Activated T-cell treated with anti-CD3 and anti-CD28 coated beads, Interleukin-2, amount 50 U/mL, for 4 hours (primary cell): ENCODE measurements around the gene DPYD. TPM values are rescaled to one million over a fixed set of nuclear protein-coding genes. Genes with fewer than 3 reads are reported as not detected.

Experiments
- ATAC-seq, 2 donors: fragments of 200-7000 bp; cut with Tn5 transposase; one replicate each; pipeline ENCODE4 v1.10.0; 2021
- DNase-seq: peaks from one replicate; pipeline ENCODE4 v3.0.0-alpha.2; 2020
- H3K27me3 Mint-ChIP-seq: one replicate; pipeline ENCODE4 v1.8.0; 2021; ENCODE audit warnings: low read depth, mixed read lengths
- H3K36me3 Mint-ChIP-seq: one replicate; pipeline ENCODE4 v1.8.0; 2022; ENCODE audit warnings: mixed read lengths; ENCODE audit not compliant: insufficient read depth
- H3K4me1 Mint-ChIP-seq: one replicate; pipeline ENCODE4 v1.8.0; 2021; ENCODE audit warnings: low read depth, mixed read lengths
- H3K4me3 Mint-ChIP-seq: one replicate; pipeline ENCODE4 v1.8.0; 2021; ENCODE audit warnings: mild to moderate bottlenecking, moderate library complexity, mixed read lengths
- H3K9me3 Mint-ChIP-seq: one replicate; pipeline ENCODE4 v1.8.0; 2021; ENCODE audit warnings: mixed read lengths
- total RNA-seq, 3 donors: library from RNA; stranded (reverse); gene quantifications; one replicate each; pipeline ENCODE4 v1.2.1, GENCODE V29; 2021

The DPYD gene
- total RNA-seq, 3 donors from 2014 or later = 2.1 to 3.5 (median 2.8) TPM

- Mint-ChIP-seq H3K4me1 (no peaks in the 10 kb centered on the region), H3K4me3 (no peak overlapping the region), H3K36me3 (peaks cover 41% of the 10 kb centered on the region), H3K27me3 (no peaks in the 10 kb centered on the region), H3K9me3 (no peaks in the 10 kb centered on the region)
- ATAC-seq (no peak), DNase-seq (no peak)
These were observed 825.1 kb downstream of the DPYD start for GRCh38 chr1:97095764-97096163.

GRCh38 chr1:97094247-97094972 lies 826.4 kb downstream of the DPYD start:
- H3K36me3 Mint-ChIP-seq = peaks cover 43% of the 10 kb centered on the region
- no peaks in the 10 kb centered on the region for H3K9me3 Mint-ChIP-seq
- no peaks in the 10 kb centered on the region for H3K4me1 Mint-ChIP-seq
- DNase-seq (no peak), ATAC-seq (no peak)
- no peak overlapping the region for H3K4me3 Mint-ChIP-seq
- no peaks in the 10 kb centered on the region for H3K27me3 Mint-ChIP-seq

- Mint-ChIP-seq H3K4me3 (no peak overlapping the region), H3K4me1 (no peaks in the 10 kb centered on the region), H3K36me3 (peaks cover 44% of the 10 kb centered on the region), H3K27me3 (no peaks in the 10 kb centered on the region), H3K9me3 (no peaks in the 10 kb centered on the region)
- ATAC-seq = no peak
- DNase-seq = no peak
These were observed 827.1 kb downstream of the DPYD start for GRCh38 chr1:97093741-97094140.

GRCh38 chr1:97092824-97093223 lies 828.0 kb downstream of the DPYD start:
- no peak overlapping the region for H3K4me3 Mint-ChIP-seq
- no peaks in the 10 kb centered on the region for H3K4me1 Mint-ChIP-seq
- H3K27me3 Mint-ChIP-seq = no peaks in the 10 kb centered on the region
- DNase-seq = no peak
- H3K9me3 Mint-ChIP-seq = no peaks in the 10 kb centered on the region
- H3K36me3 Mint-ChIP-seq = peaks cover 41% of the 10 kb centered on the region
- no peak for ATAC-seq

- no peaks in the 10 kb centered on the region for H3K4me1 Mint-ChIP-seq
- no peaks in the 10 kb centered on the region for H3K27me3 Mint-ChIP-seq
- no peak overlapping the region for H3K4me3 Mint-ChIP-seq
- ATAC-seq = no peak
- peaks cover 29% of the 10 kb centered on the region for H3K36me3 Mint-ChIP-seq
- DNase-seq = no peak
- no peaks in the 10 kb centered on the region for H3K9me3 Mint-ChIP-seq
These were observed 829.2 kb downstream of the DPYD start for GRCh38 chr1:97091679-97092078.

GRCh38 chr1:97091263-97091662 lies 829.6 kb downstream of the DPYD start:
- DNase-seq = no peak
- H3K4me1 Mint-ChIP-seq = no peaks in the 10 kb centered on the region
- H3K27me3 Mint-ChIP-seq = no peaks in the 10 kb centered on the region

GRCh38 chr1:97090725-97091124 lies 830.1 kb downstream of the DPYD start:
- DNase-seq (no peak), ATAC-seq (no peak)
- H3K36me3 Mint-ChIP-seq = peaks cover 23% of the 10 kb centered on the region
- H3K9me3 Mint-ChIP-seq = no peaks in the 10 kb centered on the region
- no peaks in the 10 kb centered on the region for H3K27me3 Mint-ChIP-seq
- H3K4me1 Mint-ChIP-seq = no peaks in the 10 kb centered on the region
- no peak overlapping the region for H3K4me3 Mint-ChIP-seq

More at GRCh38 chr1:97091263-97091662, 829.6 kb downstream of the DPYD start:
- H3K4me3 Mint-ChIP-seq = no peak overlapping the region
- H3K9me3 Mint-ChIP-seq = no peaks in the 10 kb centered on the region
- peaks cover 27% of the 10 kb centered on the region for H3K36me3 Mint-ChIP-seq
- ATAC-seq = no peak

GRCh38 chr1:97089173-97089572 lies 831.7 kb downstream of the DPYD start:
- no peak for DNase-seq
- Mint-ChIP-seq H3K27me3 (no peaks in the 10 kb centered on the region), H3K36me3 (peaks cover 24% of the 10 kb centered on the region), H3K4me3 (no peak overlapping the region), H3K9me3 (no peaks in the 10 kb centered on the region), H3K4me1 (no peaks in the 10 kb centered on the region)
- no peak for ATAC-seq

- H3K36me3 Mint-ChIP-seq = peaks cover 29% of the 10 kb centered on the region
- no peaks in the 10 kb centered on the region for H3K27me3 Mint-ChIP-seq
- ATAC-seq (no peak), DNase-seq (no peak)
- H3K9me3 Mint-ChIP-seq = no peaks in the 10 kb centered on the region
- H3K4me1 Mint-ChIP-seq = no peaks in the 10 kb centered on the region
- no peak overlapping the region for H3K4me3 Mint-ChIP-seq
These were observed 832.4 kb downstream of the DPYD start for GRCh38 chr1:97088391-97088790.

- no peak overlapping the region for H3K4me3 Mint-ChIP-seq
- peaks cover 14% of the 10 kb centered on the region for H3K36me3 Mint-ChIP-seq
- H3K9me3 Mint-ChIP-seq = no peaks in the 10 kb centered on the region
- no peak for DNase-seq
- no peak for ATAC-seq
- H3K4me1 Mint-ChIP-seq = no peaks in the 10 kb centered on the region
- no peaks in the 10 kb centered on the region for H3K27me3 Mint-ChIP-seq
These were observed 836.3 kb downstream of the DPYD start for GRCh38 chr1:97084546-97084945.

- ATAC-seq (no peak), DNase-seq (no peak)
- Mint-ChIP-seq H3K36me3 (peaks cover 21% of the 10 kb centered on the region), H3K4me1 (no peaks in the 10 kb centered on the region), H3K9me3 (no peaks in the 10 kb centered on the region), H3K27me3 (no peaks in the 10 kb centered on the region), H3K4me3 (no peak overlapping the region)
These were observed 838.5 kb downstream of the DPYD start for GRCh38 chr1:97082160-97082848.

GRCh38 chr1:97078872-97079271 lies 842.0 kb downstream of the DPYD start:
- ATAC-seq (no peak), DNase-seq (no peak)
- Mint-ChIP-seq H3K27me3 (no peaks in the 10 kb centered on the region), H3K9me3 (no peaks in the 10 kb centered on the region), H3K4me3 (no peak overlapping the region), H3K4me1 (no peaks in the 10 kb centered on the region), H3K36me3 (peaks cover 25% of the 10 kb centered on the region)

- Mint-ChIP-seq H3K27me3 (no peaks in the 10 kb centered on the region), H3K4me3 (no peak overlapping the region), H3K9me3 (no peaks in the 10 kb centered on the region), H3K36me3 (peaks cover 22% of the 10 kb centered on the region), H3K4me1 (no peaks in the 10 kb centered on the region)
- DNase-seq (no peak), ATAC-seq (no peak)
These were observed 843.6 kb downstream of the DPYD start for GRCh38 chr1:97077221-97077620.

- no peaks in the 10 kb centered on the region for H3K4me1 Mint-ChIP-seq
- no peaks in the 10 kb centered on the region for H3K27me3 Mint-ChIP-seq
- H3K4me3 Mint-ChIP-seq = no peak overlapping the region
- H3K36me3 Mint-ChIP-seq = peaks cover 19% of the 10 kb centered on the region
- DNase-seq (no peak), ATAC-seq (no peak)
- H3K9me3 Mint-ChIP-seq = no peaks in the 10 kb centered on the region
These were observed 846.1 kb downstream of the DPYD start for GRCh38 chr1:97074771-97075170.

- Mint-ChIP-seq H3K9me3 (no peaks in the 10 kb centered on the region), H3K4me1 (no peaks in the 10 kb centered on the region), H3K27me3 (no peaks in the 10 kb centered on the region), H3K4me3 (no peak overlapping the region), H3K36me3 (peaks cover 12% of the 10 kb centered on the region)
- ATAC-seq (no peak), DNase-seq (no peak)
These were observed 846.9 kb downstream of the DPYD start for GRCh38 chr1:97073936-97074335.
